T-helper 17 cell (primary cell): ENCODE measurements around the gene C17orf75. TPM values are rescaled to one million over a fixed set of nuclear protein-coding genes. Genes with fewer than 3 reads are reported as not detected.
"Not testable (repeated sequence)": the region's sequence is repeated elsewhere in the genome, so short reads cannot be mapped to it uniquely, and the experiment has no call there.

Experiments used
- ATAC-seq: fragments of 150-1000 bp; cut with Tn5 transposase; 2 replicates; pipeline ENCODE4 v1.10.0; 2021; ENCODE audit warnings: mild to moderate bottlenecking, moderate library complexity
- DNase-seq, 3 donors: peaks; one replicate each; pipeline versions ENCODE4 v3.0.0 to v3.0.0-alpha.2; 2020 to 2021
- H3K9me3 ChIP-seq: one replicate; pipeline ENCODE4 v1.7.0; 2013; ENCODE audit warnings: low read length, mild to moderate bottlenecking; ENCODE audit not compliant: control insufficient read depth, poor library complexity, severe bottlenecking
- H3K27ac Mint-ChIP-seq: one replicate; pipeline ENCODE4 v1.8.0; 2022; ENCODE audit warnings: mild to moderate bottlenecking, moderate library complexity, mixed read lengths
- H3K27me3 Mint-ChIP-seq: one replicate; pipeline ENCODE4 v1.8.0; 2022; ENCODE audit warnings: mixed read lengths
- H3K36me3 Mint-ChIP-seq: one replicate; pipeline ENCODE4 v1.8.0; 2022; ENCODE audit warnings: low read depth, mixed read lengths
- H3K4me1 Mint-ChIP-seq: one replicate; pipeline ENCODE4 v1.8.0; 2022; ENCODE audit warnings: mild to moderate bottlenecking, mixed read lengths
- H3K4me3 Mint-ChIP-seq: one replicate; pipeline ENCODE4 v1.8.0; 2022; ENCODE audit warnings: mild to moderate bottlenecking, moderate library complexity, mixed read lengths
- total RNA-seq, 4 donors: library from RNA in 2 of 4; stranded (reverse) in 2 of 4; gene quantifications; one replicate each; pipeline ENCODE4 v1.2.3 and lab custom pipeline; 2022 to 2026

The C17orf75 gene
- total RNA-seq, 2 donors from 2014 or later, result 11.6 to 11.8 TPM

DNA sequence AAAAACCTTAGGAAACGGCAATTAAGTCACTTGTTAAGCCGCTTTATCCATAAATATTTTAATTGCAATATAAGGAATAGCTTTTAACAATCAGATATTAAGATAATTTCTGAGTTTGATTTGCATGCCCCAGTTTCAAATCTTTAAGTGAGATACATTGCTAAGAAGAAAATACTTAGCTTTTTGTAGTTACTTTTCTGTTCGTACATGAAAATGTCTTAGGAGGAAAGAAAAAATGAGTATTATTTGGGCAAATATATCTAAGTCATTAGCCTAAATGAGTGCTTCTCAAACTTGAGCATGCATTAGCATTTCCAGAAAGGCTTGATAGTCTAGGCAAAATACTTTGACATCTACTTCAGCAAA is 14.4 kb upstream of the C17orf75 start:
- Mint-ChIP-seq H3K36me3 (peaks cover 9% of the 10 kb centered on the region), H3K27ac (peak overlapping the region; percentile 91), H3K27me3 (no peaks in the 10 kb centered on the region), H3K4me3 (peak overlapping the region; percentile 64), H3K4me1 (peaks cover 33% of the 10 kb centered on the region)
- no peaks in the 10 kb centered on the region for H3K9me3 ChIP-seq
- no peak for ATAC-seq
- no peak for DNase-seq

DNA sequence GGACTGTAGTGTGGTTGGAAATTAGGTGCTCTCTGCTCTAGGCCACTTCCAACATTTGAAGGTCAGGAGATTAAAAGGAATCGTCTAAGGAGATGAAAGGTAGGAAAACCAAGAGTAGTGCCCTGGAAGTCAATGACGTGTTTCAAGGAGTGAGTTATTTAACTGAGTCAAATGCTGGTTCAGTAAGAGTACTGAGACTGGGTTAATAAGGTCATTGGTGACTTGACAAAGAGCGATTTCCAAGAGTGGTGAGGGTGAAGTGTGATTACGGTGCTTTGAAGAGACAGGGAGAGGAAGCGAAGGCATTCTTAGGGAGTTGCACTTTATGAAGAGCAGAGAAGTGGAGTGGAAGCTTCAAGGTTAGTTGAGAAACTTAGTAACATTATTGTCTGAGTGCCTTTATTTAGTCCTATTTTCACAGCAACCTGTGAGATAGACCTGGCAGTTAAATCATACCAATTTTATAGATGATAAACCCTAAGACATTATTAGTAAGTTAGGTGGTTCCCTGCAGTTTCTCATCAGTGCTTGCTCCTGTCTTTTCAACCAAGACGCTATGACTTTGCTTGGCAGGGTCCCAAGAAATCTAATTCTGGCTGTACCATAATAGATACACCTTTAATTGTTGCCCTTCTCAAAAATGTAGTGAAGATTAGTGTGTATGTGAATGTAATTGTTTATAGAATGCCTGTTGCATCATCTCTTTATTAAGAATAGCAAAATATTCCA is 13.8 kb upstream of the C17orf75 start:
- Mint-ChIP-seq H3K27ac (peak overlapping the region; percentile 91), H3K36me3 (peaks cover 9% of the 10 kb centered on the region), H3K4me1 (peaks cover 32% of the 10 kb centered on the region), H3K4me3 (peak overlapping the region; percentile 85), H3K27me3 (no peaks in the 10 kb centered on the region)
- H3K9me3 ChIP-seq, result no peaks in the 10 kb centered on the region
- no peak for DNase-seq
- no peak for ATAC-seq

DNA sequence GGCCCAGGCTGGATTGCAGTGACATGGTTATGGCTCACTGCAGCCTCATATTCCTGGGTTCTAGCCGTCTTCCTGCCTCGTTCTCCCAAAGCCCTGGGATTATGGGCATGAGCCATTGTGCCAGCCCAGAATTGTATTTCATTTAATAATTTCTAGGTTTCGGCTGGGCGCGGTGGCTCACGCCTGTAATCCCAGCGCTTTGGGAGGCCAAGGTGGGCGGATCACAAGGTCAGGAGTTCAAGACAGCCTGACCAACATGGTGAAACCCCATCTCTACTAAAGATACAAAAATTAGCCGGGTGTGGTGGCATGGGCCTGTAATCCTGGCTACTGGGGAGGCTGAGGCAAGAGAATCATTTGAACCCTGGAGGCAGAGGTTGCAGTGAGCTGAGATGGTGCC is 10.8 kb upstream of the C17orf75 start:
- peak overlapping the region; percentile 51 for H3K27ac Mint-ChIP-seq
- ATAC-seq, H3K9me3 ChIP-seq, DNase-seq, H3K27me3 Mint-ChIP-seq: not testable (repeated sequence)
- H3K36me3 Mint-ChIP-seq, result peaks cover 19% of the 10 kb centered on the region
- H3K4me3 Mint-ChIP-seq, result peak overlapping the region; percentile 99
- peaks cover 43% of the 10 kb centered on the region for H3K4me1 Mint-ChIP-seq

DNA sequence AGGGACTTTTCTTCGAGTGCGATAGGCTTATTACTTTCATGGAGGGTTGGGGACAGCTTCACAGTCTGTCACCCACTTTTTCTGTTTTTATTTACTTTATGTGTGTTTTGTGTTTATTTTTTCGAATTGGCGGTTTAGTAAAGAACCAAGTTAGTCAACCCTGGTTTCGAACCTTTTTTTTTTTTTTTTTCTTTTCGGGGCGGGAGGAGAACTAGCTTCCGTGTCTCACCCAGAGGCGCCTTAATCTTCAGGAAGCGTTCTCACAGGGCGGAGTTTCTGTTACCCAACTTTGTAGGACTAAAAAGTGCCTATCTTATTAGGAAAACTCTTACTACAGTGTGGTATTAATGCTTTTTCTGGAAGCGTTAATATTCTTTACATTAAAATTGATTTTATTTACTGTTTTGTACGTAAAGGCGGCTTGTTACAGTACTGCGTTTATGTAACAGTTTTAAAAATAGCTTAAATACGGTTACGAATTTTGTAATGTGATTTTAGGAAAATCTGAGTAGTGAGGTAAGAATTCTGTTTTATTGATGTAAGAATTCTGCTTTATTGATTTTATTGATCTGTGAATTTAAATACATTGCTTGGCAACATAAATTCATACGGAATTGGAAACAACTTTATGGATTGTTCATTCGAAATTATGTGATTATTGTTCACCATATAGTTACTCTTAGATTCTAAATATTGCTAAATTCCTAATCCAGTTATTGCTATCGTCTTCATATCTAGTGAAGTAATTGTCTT is 8.9 kb upstream of the C17orf75 start:
- ATAC-seq, result peak; percentile 37
- peak in 2 of 3 donors; percentile 24 to 34 for DNase-seq
- Mint-ChIP-seq H3K4me3 (peak overlapping the region; percentile 99), H3K4me1 (peaks cover 35% of the 10 kb centered on the region), H3K36me3 (peaks cover 18% of the 10 kb centered on the region), H3K27ac (peak overlapping the region; percentile 100), H3K27me3 (no peaks in the 10 kb centered on the region)
- H3K9me3 ChIP-seq, result no peaks in the 10 kb centered on the region

DNA sequence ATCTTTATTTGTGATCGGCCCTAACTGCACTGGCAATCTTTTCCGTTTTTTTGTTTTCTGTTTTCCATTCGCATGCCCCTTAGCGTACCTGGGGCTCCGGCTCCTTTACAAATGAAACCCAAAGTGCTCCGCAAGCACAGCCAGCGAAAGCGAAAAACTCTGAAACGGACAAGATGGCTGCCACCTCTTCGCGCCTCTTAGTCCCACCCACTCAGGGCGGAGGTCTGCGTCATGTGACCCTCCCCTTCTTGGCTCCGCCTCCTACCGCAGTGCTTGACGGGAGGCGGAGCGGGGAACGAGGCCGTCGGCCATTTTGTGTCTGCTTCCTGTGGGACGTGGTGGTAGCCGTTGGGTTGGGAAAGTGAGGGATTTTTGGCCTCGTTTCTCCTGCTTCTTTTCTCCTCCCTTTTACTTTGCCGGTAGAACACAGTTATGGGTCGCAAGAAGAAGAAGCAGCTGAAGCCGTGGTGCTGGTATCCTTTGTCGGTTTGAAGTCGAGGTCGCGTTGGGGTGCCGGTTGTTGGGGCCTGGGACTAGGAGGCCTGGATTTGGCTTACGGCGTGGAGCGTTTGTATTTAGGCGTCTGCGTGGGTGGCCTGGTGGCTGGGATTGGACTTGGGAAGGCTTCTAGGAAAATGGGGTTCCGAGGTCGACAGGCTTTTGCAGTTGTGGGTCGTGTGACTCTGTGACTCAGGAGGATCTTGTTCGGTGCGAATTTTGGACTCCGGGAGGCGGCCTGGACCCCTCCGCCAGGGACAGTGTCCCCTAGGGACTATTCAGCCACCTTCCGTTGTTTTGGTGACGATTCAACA is 8.1 kb upstream of the C17orf75 start, which contains the start of gene ZNF207:
Gene ZNF207 (plus strand): TSS at position 304 of the 812 bp plus-strand sequence. CDS start 129 bp downstream, at position 433.
- no peaks in the 10 kb centered on the region for H3K27me3 Mint-ChIP-seq
- peaks cover 27% of the 10 kb centered on the region for H3K4me1 Mint-ChIP-seq
- peak within 1 kb of the TSS; percentile 99 for H3K4me3 Mint-ChIP-seq
- H3K27ac Mint-ChIP-seq, result peak within 1 kb of the TSS; percentile 100
- H3K36me3 Mint-ChIP-seq, result peaks cover 12% of the 10 kb centered on the region
- ATAC-seq, result peak; percentile 98
- no peaks in the 10 kb centered on the region for H3K9me3 ChIP-seq
- peak; percentile 86 to 92 (median 91) for DNase-seq

DNA sequence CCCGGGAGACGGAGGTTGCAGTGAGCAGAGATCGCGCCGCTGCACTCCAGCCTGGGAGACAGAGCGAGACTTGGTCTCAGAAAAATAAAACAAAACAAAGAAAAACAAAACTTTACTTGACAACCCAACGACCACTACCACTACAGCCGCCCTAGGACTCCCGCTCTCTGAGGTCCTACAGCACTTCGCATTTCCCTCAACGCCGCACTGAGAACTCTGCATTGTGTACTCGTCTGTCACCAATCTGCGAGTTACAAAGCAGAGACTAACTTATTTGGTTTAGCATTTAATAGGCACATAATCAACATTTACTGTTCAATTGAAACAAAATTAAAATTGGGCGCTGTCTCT is 7.5 kb upstream of the C17orf75 start:
- Mint-ChIP-seq H3K36me3 (peaks cover 9% of the 10 kb centered on the region), H3K27me3 (no peaks in the 10 kb centered on the region), H3K4me1 (peaks cover 23% of the 10 kb centered on the region), H3K4me3 (peak overlapping the region; percentile 99), H3K27ac (peak overlapping the region; percentile 100)
- DNase-seq (no peak), ATAC-seq (peak; percentile 17)
- H3K9me3 ChIP-seq, result no peaks in the 10 kb centered on the region

DNA sequence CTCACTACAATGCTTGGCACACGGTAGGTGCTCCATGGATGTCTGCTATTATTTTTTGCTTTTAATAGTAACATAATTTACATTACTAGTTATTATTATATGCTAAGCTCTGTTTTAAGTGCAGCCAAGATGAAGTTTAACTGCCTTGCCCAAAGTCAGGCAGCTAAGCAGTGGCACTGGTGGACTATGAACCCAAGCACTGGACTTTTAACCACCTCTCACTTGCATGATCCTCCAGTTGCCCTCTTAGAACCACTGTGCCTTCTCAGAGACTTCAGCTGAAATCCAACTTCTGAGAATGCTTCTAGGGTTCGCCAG is 6.5 kb upstream of the C17orf75 start:
- Mint-ChIP-seq H3K27ac (no peak overlapping the region), H3K4me1 (peaks cover 20% of the 10 kb centered on the region), H3K36me3 (peaks cover 9% of the 10 kb centered on the region), H3K27me3 (no peaks in the 10 kb centered on the region), H3K4me3 (no peak overlapping the region)
- no peaks in the 10 kb centered on the region for H3K9me3 ChIP-seq
- DNase-seq (no peak), ATAC-seq (no peak)

DNA sequence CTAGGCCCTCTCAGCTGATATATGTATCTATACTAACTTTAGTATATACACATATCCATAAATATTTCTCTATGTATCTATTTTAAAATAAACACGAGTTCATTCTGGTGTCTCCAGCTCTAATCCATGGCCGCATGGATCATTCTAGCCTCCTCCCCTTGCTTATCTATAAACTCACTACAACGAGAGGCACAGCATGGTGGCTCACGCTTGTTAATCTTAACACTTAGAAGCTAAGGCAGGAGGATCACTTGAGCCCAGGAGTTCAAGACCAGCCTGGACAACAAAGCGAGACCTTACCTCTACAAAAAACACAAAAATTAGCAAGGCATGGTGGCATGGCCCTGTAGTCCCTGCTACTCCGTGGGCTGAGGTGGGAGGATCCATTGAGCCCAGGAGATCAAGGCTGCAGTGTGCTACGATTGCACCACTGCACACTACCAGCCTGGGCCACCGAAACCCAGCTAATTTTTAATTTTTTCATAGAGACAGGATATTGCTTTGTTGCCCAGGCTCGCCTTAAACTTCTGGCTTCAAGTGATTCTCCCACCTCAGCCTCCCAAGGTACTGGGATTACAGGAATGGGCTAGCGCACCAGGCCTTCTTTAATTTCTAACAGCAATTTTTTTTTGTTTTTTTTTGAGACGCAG is 4.1 kb upstream of the C17orf75 start:
- Mint-ChIP-seq H3K4me1 (peaks cover 22% of the 10 kb centered on the region), H3K27me3 (no peaks in the 10 kb centered on the region), H3K36me3 (peaks cover 10% of the 10 kb centered on the region), H3K27ac (no peak overlapping the region), H3K4me3 (no peak overlapping the region)
- no peak for ATAC-seq
- H3K9me3 ChIP-seq, result no peaks in the 10 kb centered on the region
- no peak for DNase-seq

DNA sequence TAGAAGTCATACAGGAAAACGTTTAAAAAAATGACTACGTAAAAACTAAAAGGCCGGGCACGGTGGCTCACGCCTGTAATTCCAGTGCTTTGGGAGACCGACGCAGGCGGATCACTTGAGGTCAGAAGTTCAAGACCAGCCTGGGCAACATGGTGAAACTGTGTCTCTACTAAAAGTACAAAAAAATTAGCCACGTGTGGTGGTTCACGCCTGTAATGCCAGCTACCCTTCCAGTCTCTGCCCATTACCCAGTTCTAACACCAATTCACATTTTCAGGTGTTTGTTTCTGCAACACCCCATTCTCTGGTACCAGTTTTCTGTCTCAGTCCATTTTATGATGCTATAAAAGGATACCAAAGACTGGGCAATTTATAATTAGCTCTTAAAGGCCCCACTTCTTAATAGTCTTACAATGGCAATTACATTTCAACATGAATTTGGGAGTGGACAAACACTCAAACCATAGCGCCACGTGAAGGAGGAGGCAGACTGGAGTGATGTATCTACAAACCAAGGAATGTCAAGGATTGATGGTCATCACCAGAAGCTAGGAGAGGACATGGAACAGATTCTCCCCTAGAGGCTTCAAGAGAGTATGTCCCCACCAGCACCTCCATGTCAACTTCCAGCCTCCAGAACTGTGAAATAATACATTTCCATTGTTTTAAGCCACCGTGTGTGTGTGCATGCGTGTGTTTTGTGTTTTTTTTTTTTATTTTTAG is 791 bp upstream of the C17orf75 start:
- H3K9me3 ChIP-seq, result no peaks in the 10 kb centered on the region
- H3K27ac Mint-ChIP-seq, result peak overlapping the region; percentile 96
- H3K4me1 Mint-ChIP-seq, result peaks cover 15% of the 10 kb centered on the region
- no peak for DNase-seq
- no peak for ATAC-seq
- peak overlapping the region; percentile 98 for H3K4me3 Mint-ChIP-seq
- H3K27me3 Mint-ChIP-seq, result no peaks in the 10 kb centered on the region
- peaks cover 4% of the 10 kb centered on the region for H3K36me3 Mint-ChIP-seq

DNA sequence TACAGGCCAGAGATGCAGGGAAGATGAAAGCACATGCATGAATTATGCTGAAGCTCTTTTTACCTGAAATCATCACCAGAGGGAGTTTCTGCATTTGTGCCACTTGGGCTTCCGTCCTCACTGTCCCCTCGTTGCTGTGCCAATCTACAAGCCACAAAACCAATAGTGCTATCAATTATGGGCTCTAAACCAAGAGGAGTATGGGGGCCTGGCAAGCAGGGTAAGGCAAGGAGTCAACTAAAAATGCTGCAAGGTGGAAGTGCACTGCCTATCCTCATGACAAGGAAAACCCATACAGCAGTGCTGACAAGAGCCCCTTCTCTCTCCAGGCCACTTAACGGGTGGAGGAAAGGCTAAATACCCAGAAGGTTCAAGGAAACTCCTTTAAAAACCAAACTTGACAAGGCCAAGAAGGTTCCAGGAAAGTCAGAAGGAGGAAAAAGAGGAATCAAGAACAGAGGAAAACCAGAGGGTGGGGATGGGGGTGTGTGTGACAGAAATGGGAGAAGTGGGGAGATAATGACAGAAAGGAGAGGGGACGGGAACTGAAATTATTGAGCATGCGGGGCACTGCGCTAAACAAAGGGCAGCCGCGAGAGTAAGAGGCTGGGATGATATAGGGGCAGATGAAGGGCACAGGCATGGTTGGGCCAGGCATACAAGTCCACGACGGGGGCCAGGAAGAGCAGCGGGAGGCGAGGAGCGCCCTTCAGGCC is 674 bp downstream of the C17orf75 start:
- peaks cover 15% of the 10 kb centered on the region for H3K4me1 Mint-ChIP-seq
- peak in 2 of 3 donors; percentile 32 to 38 for DNase-seq
- no peaks in the 10 kb centered on the region for H3K9me3 ChIP-seq
- peak overlapping the region; percentile 98 for H3K4me3 Mint-ChIP-seq
- peak; percentile 61 for ATAC-seq
- no peaks in the 10 kb centered on the region for H3K27me3 Mint-ChIP-seq
- peaks cover 4% of the 10 kb centered on the region for H3K36me3 Mint-ChIP-seq
- H3K27ac Mint-ChIP-seq, result peak overlapping the region; percentile 96

DNA sequence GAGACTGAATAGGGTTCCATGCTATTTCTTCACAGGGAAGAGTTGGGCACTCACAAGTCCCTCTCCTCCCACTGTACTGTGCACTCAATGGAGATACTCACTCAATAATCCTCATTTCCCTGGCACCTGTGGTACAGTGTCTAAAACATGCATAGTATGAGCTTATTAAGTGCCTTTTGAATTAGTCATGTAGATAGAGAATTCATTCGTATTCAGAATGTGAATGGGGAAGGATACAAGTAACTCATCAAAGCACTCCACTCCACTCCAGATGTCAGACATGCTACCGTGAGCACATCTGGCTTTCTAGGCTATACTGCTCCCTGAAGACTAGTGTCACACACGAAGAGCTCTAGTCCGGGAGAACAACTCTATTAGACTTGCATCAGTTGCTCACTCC is 6.3 kb downstream of the C17orf75 start:
- DNase-seq, result no peak
- ATAC-seq, result no peak
- no peaks in the 10 kb centered on the region for H3K36me3 Mint-ChIP-seq
- peaks cover 14% of the 10 kb centered on the region for H3K4me1 Mint-ChIP-seq
- no peaks in the 10 kb centered on the region for H3K27me3 Mint-ChIP-seq
- no peak overlapping the region for H3K4me3 Mint-ChIP-seq
- H3K9me3 ChIP-seq, result no peaks in the 10 kb centered on the region
- no peak overlapping the region for H3K27ac Mint-ChIP-seq

DNA sequence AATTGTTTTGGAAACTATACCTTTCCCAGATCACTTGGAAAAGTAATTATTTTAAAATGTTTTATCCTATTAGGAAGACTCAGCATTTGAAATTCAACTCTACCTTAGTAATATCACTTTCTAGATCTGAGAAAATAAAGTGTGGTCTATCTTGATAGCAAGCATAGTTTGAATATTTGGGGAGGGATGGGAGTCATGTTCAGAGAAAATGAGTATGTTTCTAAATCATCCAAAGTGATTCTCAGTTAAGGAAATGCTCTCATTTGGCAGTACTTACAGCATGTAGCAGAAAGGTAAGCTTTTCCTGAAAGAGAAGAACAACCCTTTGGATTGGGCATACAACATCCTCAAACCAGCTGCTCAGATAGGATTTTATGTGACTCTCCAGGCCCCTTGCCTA is 6.9 kb downstream of the C17orf75 start:
- Mint-ChIP-seq H3K4me3 (no peak overlapping the region), H3K4me1 (peaks cover 12% of the 10 kb centered on the region), H3K27ac (no peak overlapping the region), H3K27me3 (no peaks in the 10 kb centered on the region), H3K36me3 (no peaks in the 10 kb centered on the region)
- DNase-seq, result no peak
- no peaks in the 10 kb centered on the region for H3K9me3 ChIP-seq
- no peak for ATAC-seq
